ENCODE results near the gene CEP104. TPM values are rescaled to one million over a fixed set of nuclear protein-coding genes. Genes with fewer than 3 reads are reported as not detected.

The CEP104 gene
- total and polyA plus RNA-seq, 4 donors, result 7.5 to 23.2 (median 12.0) TPM

GRCh38 chr1:3888301-3888700 is 31.3 kb upstream of the CEP104 start:
- Histone ChIP-seq H3K4me3 (ENCODE audit: low read depth in 1 of 3, low read length in 3 of 3) (no peak overlapping the region), H3K27me3 (ENCODE audit: control insufficient read depth in 4 of 4, insufficient read depth in 4 of 4, low read length in 3 of 4) (no peaks in the 10 kb centered on the region), H3K9me3 (ENCODE audit: control insufficient read depth in 4 of 4, low read length in 3 of 4) (no peaks in the 10 kb centered on the region), H3K27ac (ENCODE audit: low read depth in 1 of 2, low read length in 2 of 2) (no peak overlapping the region), H3K36me3 (ENCODE audit: control insufficient read depth in 4 of 4, insufficient read depth in 3 of 4, low read depth in 1 of 4, low read length in 3 of 4) (peaks cover 7 to 46% (median 28%) of the 10 kb centered on the region in 4 donors), H3K9ac (ENCODE audit: low read depth in 1 of 2, low read length in 2 of 2) (no peak overlapping the region), H3K4me1 (ENCODE audit: control insufficient read depth in 4 of 4, insufficient read depth in 4 of 4, low read length in 3 of 4) (no peaks in the 10 kb centered on the region)
- TF ChIP-seq YY1 (IDR thresholded peaks at IDR 0.05) (no peak), TAF1 (conservative IDR thresholded peaks at IDR 0.05) (no peak), GABPA (IDR thresholded peaks at IDR 0.05 in 1 of 2, conservative IDR thresholded peaks at IDR 0.05 in 1 of 2) (no peak), EGR1 (IDR thresholded peaks at IDR 0.05; ENCODE audit: low read depth in 2 of 2) (no peak), JUND (IDR thresholded peaks at IDR 0.05) (no peak), SP1 (IDR thresholded peaks at IDR 0.05) (no peak), CTCF (IDR thresholded peaks at IDR 0.05; ENCODE audit: low read depth, low read length, missing input control) (no peak)
- TF ChIP-seq, protein P1, sequence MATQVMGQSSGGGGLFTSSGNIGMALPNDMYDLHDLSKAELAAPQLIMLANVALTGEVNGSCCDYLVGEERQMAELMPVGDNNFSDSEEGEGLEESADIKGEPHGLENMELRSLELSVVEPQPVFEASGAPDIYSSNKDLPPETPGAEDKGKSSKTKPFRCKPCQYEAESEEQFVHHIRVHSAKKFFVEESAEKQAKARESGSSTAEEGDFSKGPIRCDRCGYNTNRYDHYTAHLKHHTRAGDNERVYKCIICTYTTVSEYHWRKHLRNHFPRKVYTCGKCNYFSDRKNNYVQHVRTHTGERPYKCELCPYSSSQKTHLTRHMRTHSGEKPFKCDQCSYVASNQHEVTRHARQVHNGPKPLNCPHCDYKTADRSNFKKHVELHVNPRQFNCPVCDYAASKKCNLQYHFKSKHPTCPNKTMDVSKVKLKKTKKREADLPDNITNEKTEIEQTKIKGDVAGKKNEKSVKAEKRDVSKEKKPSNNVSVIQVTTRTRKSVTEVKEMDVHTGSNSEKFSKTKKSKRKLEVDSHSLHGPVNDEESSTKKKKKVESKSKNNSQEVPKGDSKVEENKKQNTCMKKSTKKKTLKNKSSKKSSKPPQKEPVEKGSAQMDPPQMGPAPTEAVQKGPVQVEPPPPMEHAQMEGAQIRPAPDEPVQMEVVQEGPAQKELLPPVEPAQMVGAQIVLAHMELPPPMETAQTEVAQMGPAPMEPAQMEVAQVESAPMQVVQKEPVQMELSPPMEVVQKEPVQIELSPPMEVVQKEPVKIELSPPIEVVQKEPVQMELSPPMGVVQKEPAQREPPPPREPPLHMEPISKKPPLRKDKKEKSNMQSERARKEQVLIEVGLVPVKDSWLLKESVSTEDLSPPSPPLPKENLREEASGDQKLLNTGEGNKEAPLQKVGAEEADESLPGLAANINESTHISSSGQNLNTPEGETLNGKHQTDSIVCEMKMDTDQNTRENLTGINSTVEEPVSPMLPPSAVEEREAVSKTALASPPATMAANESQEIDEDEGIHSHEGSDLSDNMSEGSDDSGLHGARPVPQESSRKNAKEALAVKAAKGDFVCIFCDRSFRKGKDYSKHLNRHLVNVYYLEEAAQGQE (IDR thresholded peaks at IDR 0.05), result no peak
- WGBS, result 96% methylated on average over 15 of the region's 15 CpGs
- DNase-seq (ENCODE audit: low spot score), result no peak

DNA sequence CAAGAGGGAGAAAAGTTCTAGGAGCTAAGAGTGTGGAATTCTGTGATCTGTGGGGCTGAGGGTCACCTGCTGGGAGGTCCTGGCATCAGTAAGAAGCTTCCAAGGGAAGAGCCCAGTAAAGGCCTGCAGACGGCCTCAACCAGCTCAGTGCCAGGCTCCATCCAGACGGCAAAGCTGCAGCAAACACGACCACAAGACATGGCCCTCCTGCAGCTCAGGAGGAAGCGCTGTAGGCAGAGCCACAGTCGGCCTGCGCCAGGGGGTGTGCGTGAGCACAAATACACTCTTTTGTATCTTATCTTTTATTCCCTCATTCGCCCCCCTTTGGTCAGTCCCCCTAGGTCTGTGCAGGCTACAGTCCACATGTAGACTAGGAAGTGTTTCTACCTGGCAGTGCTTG is 29.7 kb upstream of the CEP104 start:
- no peak for DNase-seq (ENCODE audit: low spot score)
- TF ChIP-seq FOXA2 (IDR thresholded peaks at IDR 0.05) (no peak), TAF1 (conservative IDR thresholded peaks at IDR 0.05) (no peak), JUND (IDR thresholded peaks at IDR 0.05) (no peak), RXRA (IDR thresholded peaks at IDR 0.05) (no peak), EGR1 (IDR thresholded peaks at IDR 0.05; ENCODE audit: low read depth in 2 of 2) (no peak), SP1 (IDR thresholded peaks at IDR 0.05) (no peak), NR2F2 (IDR thresholded peaks at IDR 0.05) (no peak), ATF3 (IDR thresholded peaks at IDR 0.05) (no peak), RAD21 (IDR thresholded peaks at IDR 0.05) (no peak), HNF4G (IDR thresholded peaks at IDR 0.05) (no peak), FOXA1 (IDR thresholded peaks at IDR 0.05) (no peak), HNF4A (conservative IDR thresholded peaks at IDR 0.05) (no peak), CTCF (IDR thresholded peaks at IDR 0.05; ENCODE audit: low read depth, low read length, missing input control) (no peak), YY1 (IDR thresholded peaks at IDR 0.05) (no peak), GABPA (IDR thresholded peaks at IDR 0.05 in 1 of 2, conservative IDR thresholded peaks at IDR 0.05 in 1 of 2) (no peak)
- TF ChIP-seq, protein P1 (IDR thresholded peaks at IDR 0.05), result no peak
- TF ChIP-seq, protein P2, sequence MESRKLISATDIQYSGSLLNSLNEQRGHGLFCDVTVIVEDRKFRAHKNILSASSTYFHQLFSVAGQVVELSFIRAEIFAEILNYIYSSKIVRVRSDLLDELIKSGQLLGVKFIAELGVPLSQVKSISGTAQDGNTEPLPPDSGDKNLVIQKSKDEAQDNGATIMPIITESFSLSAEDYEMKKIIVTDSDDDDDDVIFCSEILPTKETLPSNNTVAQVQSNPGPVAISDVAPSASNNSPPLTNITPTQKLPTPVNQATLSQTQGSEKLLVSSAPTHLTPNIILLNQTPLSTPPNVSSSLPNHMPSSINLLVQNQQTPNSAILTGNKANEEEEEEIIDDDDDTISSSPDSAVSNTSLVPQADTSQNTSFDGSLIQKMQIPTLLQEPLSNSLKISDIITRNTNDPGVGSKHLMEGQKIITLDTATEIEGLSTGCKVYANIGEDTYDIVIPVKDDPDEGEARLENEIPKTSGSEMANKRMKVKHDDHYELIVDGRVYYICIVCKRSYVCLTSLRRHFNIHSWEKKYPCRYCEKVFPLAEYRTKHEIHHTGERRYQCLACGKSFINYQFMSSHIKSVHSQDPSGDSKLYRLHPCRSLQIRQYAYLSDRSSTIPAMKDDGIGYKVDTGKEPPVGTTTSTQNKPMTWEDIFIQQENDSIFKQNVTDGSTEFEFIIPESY (IDR thresholded peaks at IDR 0.05), result no peak
- TF ChIP-seq, protein P3, sequence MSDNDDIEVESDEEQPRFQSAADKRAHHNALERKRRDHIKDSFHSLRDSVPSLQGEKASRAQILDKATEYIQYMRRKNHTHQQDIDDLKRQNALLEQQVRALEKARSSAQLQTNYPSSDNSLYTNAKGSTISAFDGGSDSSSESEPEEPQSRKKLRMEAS (IDR thresholded peaks at IDR 0.05), result no peak
- H3K36me3 ChIP-seq (ENCODE audit: control insufficient read depth in 4 of 4, insufficient read depth in 3 of 4, low read depth in 1 of 4, low read length in 3 of 4), result peaks cover 7 to 48% (median 28%) of the 10 kb centered on the region in 4 donors

More for the DNA sequence above, 29.7 kb upstream of the CEP104 start:
- H3K27me3 ChIP-seq (ENCODE audit: control insufficient read depth in 4 of 4, insufficient read depth in 4 of 4, low read length in 3 of 4), result no peaks in the 10 kb centered on the region
- no peaks in the 10 kb centered on the region for H3K4me1 ChIP-seq (ENCODE audit: control insufficient read depth in 4 of 4, insufficient read depth in 4 of 4, low read length in 3 of 4)
- H3K4me3 ChIP-seq (ENCODE audit: low read depth in 1 of 3, low read length in 3 of 3), result no peak overlapping the region
- 94% methylated on average over 8 of the region's 8 CpGs for WGBS
- H3K9ac ChIP-seq (ENCODE audit: low read depth in 1 of 2, low read length in 2 of 2), result no peak overlapping the region
- H3K27ac ChIP-seq (ENCODE audit: low read depth in 1 of 2, low read length in 2 of 2), result no peak overlapping the region
- H3K9me3 ChIP-seq (ENCODE audit: control insufficient read depth in 4 of 4, low read length in 3 of 4), result no peaks in the 10 kb centered on the region

Data from liver (tissue), 9 donors.